ENCODE results near the gene ABI1. TPM values are rescaled to one million over a fixed set of nuclear protein-coding genes. Genes with fewer than 3 reads are reported as not detected.

Gene ABI1
- total RNA-seq, 1 experiment from 2014 or later: 33.9 TPM

DNA sequence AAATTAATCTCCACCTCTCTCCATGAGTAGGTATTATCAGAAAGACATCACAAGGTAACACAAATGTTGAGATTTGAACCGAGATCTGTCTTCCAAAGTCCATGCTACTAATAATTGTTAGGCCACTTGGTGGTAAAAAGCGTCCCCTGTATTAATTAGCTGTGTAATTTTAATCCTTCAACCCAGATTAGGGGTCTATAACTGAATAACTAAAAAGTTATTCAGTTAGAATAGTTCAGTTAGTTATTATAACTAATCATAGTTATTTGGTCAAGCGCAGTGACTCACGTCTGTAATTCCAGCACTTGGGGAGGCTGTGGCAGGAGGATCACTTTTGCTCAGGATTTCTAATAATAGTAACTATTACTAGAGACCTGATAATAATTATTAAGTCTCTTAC, 157.7 kb downstream of the ABI1 start:
- ATAC-seq: no peak
- no peak overlapping the region for H3K27ac Mint-ChIP-seq
- POLR2A ChIA-PET: no interaction called here

DNA sequence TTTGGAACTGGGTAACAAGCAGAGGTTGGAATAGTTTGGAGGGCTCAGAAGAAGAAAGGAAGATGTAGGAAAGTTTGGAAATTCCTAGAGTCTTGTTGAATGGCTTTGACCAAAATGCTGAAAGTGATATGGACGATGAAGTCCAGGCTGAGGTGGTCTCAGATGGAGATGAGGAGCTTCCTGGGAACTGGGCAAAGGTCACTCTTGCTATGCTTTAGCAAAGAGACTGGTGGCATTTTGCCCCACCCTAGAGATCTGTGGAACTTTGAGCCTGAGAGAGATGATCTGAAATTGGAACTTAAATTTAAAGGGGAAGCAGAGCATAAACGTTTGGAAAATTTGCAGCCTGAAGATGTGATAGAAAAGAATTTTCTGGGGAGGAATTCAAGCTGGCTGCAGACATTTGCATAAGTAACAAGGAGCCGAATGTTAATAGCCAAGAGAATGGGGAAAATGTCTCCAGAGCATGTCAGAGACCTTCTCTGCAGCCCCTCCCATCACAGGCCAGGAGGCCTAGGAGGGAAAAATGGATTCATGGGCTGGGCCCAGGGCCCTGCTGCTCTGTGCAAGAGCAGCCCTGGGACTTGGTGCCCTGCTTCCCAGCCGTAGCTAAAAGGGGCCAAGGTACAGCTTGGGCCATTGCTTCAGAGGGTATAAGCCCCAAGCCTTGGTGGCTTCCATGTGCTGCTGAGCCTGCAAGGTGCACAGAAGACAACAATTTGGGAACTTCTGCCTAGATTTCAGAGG, 159.7 kb downstream of the ABI1 start:
- ChIA-PET CTCF (no interaction called here), POLR2A (no interaction called here)
- no peak overlapping the region for H3K4me3 Mint-ChIP-seq
- H3K27ac Mint-ChIP-seq: no peak overlapping the region
- peaks cover 11% of the 10 kb centered on the region for H3K4me1 Mint-ChIP-seq
- H3K27me3 Mint-ChIP-seq (ENCODE audit: low read depth): no peaks in the 10 kb centered on the region
- H3K9me3 Mint-ChIP-seq: peaks cover 8% of the 10 kb centered on the region
- DNase-seq (ENCODE audit: low spot score) (no peak), ATAC-seq (no peak)
- H3K36me3 Mint-ChIP-seq: peaks cover 40% of the 10 kb centered on the region
- TF ChIP-seq ETV6 (CRISPR knock-in tag; IDR thresholded peaks at IDR 0.05) (no peak), SMAD4 (CRISPR knock-in tag; IDR thresholded peaks at IDR 0.05) (no peak), TCF7 (CRISPR knock-in tag; IDR thresholded peaks at IDR 0.05; ENCODE audit: low read depth) (no peak), CDX4 (CRISPR knock-in tag; IDR thresholded peaks at IDR 0.05; ENCODE audit: borderline replicate concordance) (no peak), E2F5 (CRISPR knock-in tag; IDR thresholded peaks at IDR 0.05) (no peak)
- TF ChIP-seq, protein P1, sequence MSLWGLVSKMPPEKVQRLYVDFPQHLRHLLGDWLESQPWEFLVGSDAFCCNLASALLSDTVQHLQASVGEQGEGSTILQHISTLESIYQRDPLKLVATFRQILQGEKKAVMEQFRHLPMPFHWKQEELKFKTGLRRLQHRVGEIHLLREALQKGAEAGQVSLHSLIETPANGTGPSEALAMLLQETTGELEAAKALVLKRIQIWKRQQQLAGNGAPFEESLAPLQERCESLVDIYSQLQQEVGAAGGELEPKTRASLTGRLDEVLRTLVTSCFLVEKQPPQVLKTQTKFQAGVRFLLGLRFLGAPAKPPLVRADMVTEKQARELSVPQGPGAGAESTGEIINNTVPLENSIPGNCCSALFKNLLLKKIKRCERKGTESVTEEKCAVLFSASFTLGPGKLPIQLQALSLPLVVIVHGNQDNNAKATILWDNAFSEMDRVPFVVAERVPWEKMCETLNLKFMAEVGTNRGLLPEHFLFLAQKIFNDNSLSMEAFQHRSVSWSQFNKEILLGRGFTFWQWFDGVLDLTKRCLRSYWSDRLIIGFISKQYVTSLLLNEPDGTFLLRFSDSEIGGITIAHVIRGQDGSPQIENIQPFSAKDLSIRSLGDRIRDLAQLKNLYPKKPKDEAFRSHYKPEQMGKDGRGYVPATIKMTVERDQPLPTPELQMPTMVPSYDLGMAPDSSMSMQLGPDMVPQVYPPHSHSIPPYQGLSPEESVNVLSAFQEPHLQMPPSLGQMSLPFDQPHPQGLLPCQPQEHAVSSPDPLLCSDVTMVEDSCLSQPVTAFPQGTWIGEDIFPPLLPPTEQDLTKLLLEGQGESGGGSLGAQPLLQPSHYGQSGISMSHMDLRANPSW (CRISPR knock-in tag; conservative IDR thresholded peaks at IDR 0.05; ENCODE audit: low read depth): no peak

More for the DNA sequence above, 157.7 kb downstream of the ABI1 start:
- Mint-ChIP-seq H3K4me1 (peaks cover 7% of the 10 kb centered on the region; the same call in 1 of the 2 replicates), H3K27me3 (ENCODE audit: low read depth) (no peaks in the 10 kb centered on the region), H3K4me3 (no peak overlapping the region), H3K36me3 (peaks cover 59% of the 10 kb centered on the region), H3K9me3 (peaks cover 8% of the 10 kb centered on the region)
- DNase-seq (ENCODE audit: low spot score): no peak
- CTCF ChIA-PET: no interaction called here
- TF ChIP-seq RELA (CRISPR knock-in tag; IDR thresholded peaks at IDR 0.05; ENCODE audit: borderline replicate concordance): no peak
- no peak for TF ChIP-seq MYBL2 (CRISPR knock-in tag; IDR thresholded peaks at IDR 0.05)
- TF ChIP-seq, protein P2, sequence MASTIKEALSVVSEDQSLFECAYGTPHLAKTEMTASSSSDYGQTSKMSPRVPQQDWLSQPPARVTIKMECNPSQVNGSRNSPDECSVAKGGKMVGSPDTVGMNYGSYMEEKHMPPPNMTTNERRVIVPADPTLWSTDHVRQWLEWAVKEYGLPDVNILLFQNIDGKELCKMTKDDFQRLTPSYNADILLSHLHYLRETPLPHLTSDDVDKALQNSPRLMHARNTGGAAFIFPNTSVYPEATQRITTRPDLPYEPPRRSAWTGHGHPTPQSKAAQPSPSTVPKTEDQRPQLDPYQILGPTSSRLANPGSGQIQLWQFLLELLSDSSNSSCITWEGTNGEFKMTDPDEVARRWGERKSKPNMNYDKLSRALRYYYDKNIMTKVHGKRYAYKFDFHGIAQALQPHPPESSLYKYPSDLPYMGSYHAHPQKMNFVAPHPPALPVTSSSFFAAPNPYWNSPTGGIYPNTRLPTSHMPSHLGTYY (CRISPR knock-in tag; IDR thresholded peaks at IDR 0.05): no peak
- no peak for TF ChIP-seq GABPB1 (CRISPR knock-in tag; IDR thresholded peaks at IDR 0.05)
- TF ChIP-seq, protein P1 (CRISPR knock-in tag; conservative IDR thresholded peaks at IDR 0.05; ENCODE audit: low read depth): no peak
- TF ChIP-seq, protein P3, sequence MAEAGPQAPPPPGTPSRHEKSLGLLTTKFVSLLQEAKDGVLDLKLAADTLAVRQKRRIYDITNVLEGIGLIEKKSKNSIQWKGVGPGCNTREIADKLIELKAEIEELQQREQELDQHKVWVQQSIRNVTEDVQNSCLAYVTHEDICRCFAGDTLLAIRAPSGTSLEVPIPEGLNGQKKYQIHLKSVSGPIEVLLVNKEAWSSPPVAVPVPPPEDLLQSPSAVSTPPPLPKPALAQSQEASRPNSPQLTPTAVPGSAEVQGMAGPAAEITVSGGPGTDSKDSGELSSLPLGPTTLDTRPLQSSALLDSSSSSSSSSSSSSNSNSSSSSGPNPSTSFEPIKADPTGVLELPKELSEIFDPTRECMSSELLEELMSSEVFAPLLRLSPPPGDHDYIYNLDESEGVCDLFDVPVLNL (CRISPR knock-in tag; IDR thresholded peaks at IDR 0.05; ENCODE audit: borderline replicate concordance, low read depth): no peak
- TF ChIP-seq OVOL2 (CRISPR knock-in tag; IDR thresholded peaks at IDR 0.05; ENCODE audit: borderline replicate concordance): no peak
- TF ChIP-seq JUN (CRISPR knock-in tag; IDR thresholded peaks at IDR 0.05): no peak
- TF ChIP-seq TEAD1 (CRISPR knock-in tag; IDR thresholded peaks at IDR 0.05): no peak
- TF ChIP-seq E2F1 (CRISPR knock-in tag; IDR thresholded peaks at IDR 0.05): no peak
- no peak for TF ChIP-seq ELF4 (CRISPR knock-in tag; IDR thresholded peaks at IDR 0.05; ENCODE audit: low read depth)
- no peak for TF ChIP-seq SMAD4 (CRISPR knock-in tag; IDR thresholded peaks at IDR 0.05)
- no peak for TF ChIP-seq CBFB (CRISPR knock-in tag; IDR thresholded peaks at IDR 0.05; ENCODE audit: low read depth)
- no peak for TF ChIP-seq CTCF (IDR thresholded peaks at IDR 0.05)
- TF ChIP-seq ATF1 (CRISPR knock-in tag; IDR thresholded peaks at IDR 0.05): no peak
- no peak for TF ChIP-seq PRRX2 (CRISPR knock-in tag; IDR thresholded peaks at IDR 0.05)
